GM18951 (cell line): ENCODE results near the gene ITPA.
"Not testable (repeated sequence)": the region's sequence is repeated elsewhere in the genome, so short reads cannot be mapped to it uniquely, and the experiment has no call there.

Experiments
- POLR2A ChIP-seq: IDR thresholded peaks from 4 replicates; pipeline ENCODE4 v1.6.1; 2011; ENCODE audit warnings: mild to moderate bottlenecking; ENCODE audit not compliant: insufficient read length, insufficient read depth; ENCODE audit errors: extremely low read depth
- in situ Hi-C: fragments of 300-500 bp; cut with MboI; formaldehyde crosslinking; loops from one replicate; pipeline ENCODE4 v1.12.0; 2022; ENCODE audit warnings: low sequenced_read_pairs, mixed read lengths, inconsistent platforms; ENCODE audit not compliant: unreplicated experiment

The ITPA gene

GRCh38 chr20:3168079-3168828 is 41.0 kb upstream of the ITPA start:
- TF ChIP-seq POLR2A: no peak
- in situ Hi-C loops: no loop called here

GRCh38 chr20:3168829-3169590 is 40.3 kb upstream of the ITPA start:
- TF ChIP-seq POLR2A: no peak
- in situ Hi-C loops: no loop called here

- in situ Hi-C loops: no loop called here
- TF ChIP-seq POLR2A: no peak
Measured at GRCh38 chr20:3171391-3172125, 37.7 kb upstream of the ITPA start.

GRCh38 chr20:3172126-3172932 is 37.0 kb upstream of the ITPA start:
- in situ Hi-C loops: no loop called here
- TF ChIP-seq POLR2A: no peak

GRCh38 chr20:3172933-3173609 is 36.2 kb upstream of the ITPA start, which contains the start of gene LZTS3:
TSS of gene LZTS3 (minus strand) at chr20:3173549. CDS start at chr20:3167163, 6,386 bp downstream.
- in situ Hi-C loops: no loop called here
- TF ChIP-seq POLR2A: peak; percentile 31

GRCh38 chr20:3173610-3174441 is 35.5 kb upstream of the ITPA start:
- in situ Hi-C loops: no loop called here
- no peak for TF ChIP-seq POLR2A

GRCh38 chr20:3174442-3175261 is 34.6 kb upstream of the ITPA start:
- in situ Hi-C loops: no loop called here
- TF ChIP-seq POLR2A: no peak

GRCh38 chr20:3175270-3175669 is 34.0 kb upstream of the ITPA start:
- in situ Hi-C loops: no loop called here

GRCh38 chr20:3177746-3178485 is 31.4 kb upstream of the ITPA start:
- TF ChIP-seq POLR2A: no peak
- in situ Hi-C loops: no loop called here

More at GRCh38 chr20:3175270-3175669, 34.0 kb upstream of the ITPA start:
- no peak for TF ChIP-seq POLR2A

- in situ Hi-C loops: no loop called here
- TF ChIP-seq POLR2A: no peak
Measured at GRCh38 chr20:3180319-3180718, 29.0 kb upstream of the ITPA start.

GRCh38 chr20:3181270-3181669 is 28.0 kb upstream of the ITPA start:
- in situ Hi-C loops: no loop called here

GRCh38 chr20:3182429-3182828 is 26.9 kb upstream of the ITPA start:
- in situ Hi-C loops: not testable (repeated sequence)

More at GRCh38 chr20:3181270-3181669, 28.0 kb upstream of the ITPA start:
- no peak for TF ChIP-seq POLR2A
